NCI-H187 (cell line): ENCODE data around the gene DAPK1.

Experiments used
- DNase-seq, 2 experiments: peaks; one replicate each; lab custom pipeline; 2025; lab: John Stamatoyannopoulos, UW

DAPK1 gene

GRCh38 chr9:87497604-87498045 lies at the start of gene DAPK1:
Gene DAPK1 (plus strand): TSS chr9:87497867. CDS start chr9:87499078, 1,211 bp downstream.
- no peak for DNase-seq

- DNase-seq: no peak
Measured at GRCh38 chr9:87451149-87451548, 46.5 kb upstream of the DAPK1 start.

GRCh38 chr9:87455407-87455806 lies 42.3 kb upstream of the DAPK1 start:
- no peak for DNase-seq

- no peak for DNase-seq
Measured at GRCh38 chr9:87461256-87461655, 36.4 kb upstream of the DAPK1 start.

GRCh38 chr9:87464110-87464991 lies 33.3 kb upstream of the DAPK1 start:
- no peak for DNase-seq

GRCh38 chr9:87464992-87465378 lies 32.7 kb upstream of the DAPK1 start:
- no peak for DNase-seq

GRCh38 chr9:87465816-87466215 lies 31.9 kb upstream of the DAPK1 start:
- no peak for DNase-seq

GRCh38 chr9:87467187-87467586 lies 30.5 kb upstream of the DAPK1 start:
- DNase-seq: no peak

GRCh38 chr9:87469793-87470465 lies 27.7 kb upstream of the DAPK1 start:
- no peak for DNase-seq

- DNase-seq: no peak
Measured at GRCh38 chr9:87471746-87472145, 25.9 kb upstream of the DAPK1 start.

- no peak for DNase-seq
Measured at GRCh38 chr9:87475463-87475862, 22.2 kb upstream of the DAPK1 start.

- DNase-seq: no peak
Measured at GRCh38 chr9:87478226-87478992, 19.3 kb upstream of the DAPK1 start.

- DNase-seq: no peak
Measured at GRCh38 chr9:87479801-87480201, 17.9 kb upstream of the DAPK1 start.

- no peak for DNase-seq
Measured at GRCh38 chr9:87481890-87482855, 15.5 kb upstream of the DAPK1 start.

- no peak for DNase-seq
Measured at GRCh38 chr9:87490225-87490624, 7.4 kb upstream of the DAPK1 start.

- no peak for DNase-seq
Measured at GRCh38 chr9:87490907-87491306, 6.8 kb upstream of the DAPK1 start.

- DNase-seq: no peak
Measured at GRCh38 chr9:87491523-87491922, 6.1 kb upstream of the DAPK1 start.

GRCh38 chr9:87492642-87493041 lies 5.0 kb upstream of the DAPK1 start:
- no peak for DNase-seq

- no peak for DNase-seq
Measured at GRCh38 chr9:87494970-87495471, 2.6 kb upstream of the DAPK1 start.

GRCh38 chr9:87497080-87497603 lies 525 bp upstream of the DAPK1 start:
- no peak for DNase-seq
